ENCODE data around the gene EYA2. TPM values are rescaled to one million over a fixed set of nuclear protein-coding genes. Genes with fewer than 3 reads are reported as not detected.
A peak's percentile ranks its signal among the peaks of the same experiment; 100 is the strongest.
"Not testable (repeated sequence)": the region's sequence is repeated elsewhere in the genome, so short reads cannot be mapped to it uniquely, and the experiment has no call there.

The EYA2 gene
- total and polyA plus RNA-seq, 7 donors: 1.2 to 11.8 (median 3.3) TPM

DNA sequence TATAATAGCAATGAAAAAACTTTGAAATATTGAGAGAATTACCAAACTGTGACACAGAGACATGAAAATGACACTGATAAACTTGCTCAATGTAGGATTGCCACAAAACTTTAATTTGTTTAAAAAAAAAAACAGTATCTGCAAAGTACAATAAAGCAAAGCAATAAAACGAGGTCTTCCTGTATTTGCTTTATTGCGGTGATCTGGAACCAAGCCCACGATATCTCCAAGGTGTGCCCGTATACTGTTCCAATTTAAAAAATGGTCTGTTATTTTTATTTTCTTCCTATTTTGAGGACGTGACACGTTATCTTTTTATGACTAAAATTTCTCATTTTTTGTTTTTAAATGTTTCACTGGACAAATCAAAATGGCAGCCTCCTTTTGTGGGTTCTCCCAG is 25.5 kb downstream of the EYA2 start:
- Histone ChIP-seq H3K9me3 (peaks cover 0 to 2% (median 0%) of the 10 kb centered on the region in 4 donors), H3K36me3 (no peaks in the 10 kb centered on the region), H3K4me3 (no peak overlapping the region), H3K27me3 (no peaks in the 10 kb centered on the region), H3K4me1 (no peaks in the 10 kb centered on the region), H3K27ac (no peak overlapping the region)
- DNase-seq: no peak
- intact Hi-C loops (cut with DNase I): no loop called here
- 23 to 71% methylated on average over 6 of the region's 6 CpGs for WGBS, 2 donors
- TF ChIP-seq POLR2A (IDR thresholded peaks at IDR 0.05): no peak
- TF ChIP-seq POLR2AphosphoS5 (IDR thresholded peaks at IDR 0.05): no peak
- no peak for TF ChIP-seq EP300 (IDR thresholded peaks at IDR 0.05)
- TF ChIP-seq, protein P1, sequence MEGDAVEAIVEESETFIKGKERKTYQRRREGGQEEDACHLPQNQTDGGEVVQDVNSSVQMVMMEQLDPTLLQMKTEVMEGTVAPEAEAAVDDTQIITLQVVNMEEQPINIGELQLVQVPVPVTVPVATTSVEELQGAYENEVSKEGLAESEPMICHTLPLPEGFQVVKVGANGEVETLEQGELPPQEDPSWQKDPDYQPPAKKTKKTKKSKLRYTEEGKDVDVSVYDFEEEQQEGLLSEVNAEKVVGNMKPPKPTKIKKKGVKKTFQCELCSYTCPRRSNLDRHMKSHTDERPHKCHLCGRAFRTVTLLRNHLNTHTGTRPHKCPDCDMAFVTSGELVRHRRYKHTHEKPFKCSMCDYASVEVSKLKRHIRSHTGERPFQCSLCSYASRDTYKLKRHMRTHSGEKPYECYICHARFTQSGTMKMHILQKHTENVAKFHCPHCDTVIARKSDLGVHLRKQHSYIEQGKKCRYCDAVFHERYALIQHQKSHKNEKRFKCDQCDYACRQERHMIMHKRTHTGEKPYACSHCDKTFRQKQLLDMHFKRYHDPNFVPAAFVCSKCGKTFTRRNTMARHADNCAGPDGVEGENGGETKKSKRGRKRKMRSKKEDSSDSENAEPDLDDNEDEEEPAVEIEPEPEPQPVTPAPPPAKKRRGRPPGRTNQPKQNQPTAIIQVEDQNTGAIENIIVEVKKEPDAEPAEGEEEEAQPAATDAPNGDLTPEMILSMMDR (IDR thresholded peaks at IDR 0.05): no peak

DNA sequence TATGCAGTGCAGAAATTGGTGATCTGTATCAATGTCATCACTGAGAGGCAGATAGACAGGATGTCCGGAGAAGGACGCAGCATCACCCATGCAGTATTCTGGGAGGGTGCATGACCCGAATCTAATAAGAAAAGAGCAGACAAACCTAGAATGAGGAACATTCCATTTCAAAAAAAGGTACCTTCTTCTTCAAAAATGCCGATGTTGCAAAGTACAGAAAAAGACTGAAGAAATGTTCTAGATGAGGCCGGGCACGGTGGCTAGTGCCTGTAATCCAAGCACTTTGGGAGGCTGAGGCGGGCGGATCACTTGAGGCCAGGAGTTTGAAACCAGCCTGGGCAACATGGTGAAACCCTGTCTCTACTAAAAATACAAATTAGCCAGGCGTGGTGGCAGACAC is 28.2 kb downstream of the EYA2 start:
- H3K9me3 ChIP-seq; intact Hi-C loops (cut with DNase I); H3K27ac ChIP-seq; H3K27me3 ChIP-seq; H3K4me1 ChIP-seq; H3K36me3 ChIP-seq; H3K4me3 ChIP-seq; DNase-seq: not testable (repeated sequence)
- 87 to 90% methylated on average over 9 of the region's 9 CpGs for WGBS, 2 donors

DNA sequence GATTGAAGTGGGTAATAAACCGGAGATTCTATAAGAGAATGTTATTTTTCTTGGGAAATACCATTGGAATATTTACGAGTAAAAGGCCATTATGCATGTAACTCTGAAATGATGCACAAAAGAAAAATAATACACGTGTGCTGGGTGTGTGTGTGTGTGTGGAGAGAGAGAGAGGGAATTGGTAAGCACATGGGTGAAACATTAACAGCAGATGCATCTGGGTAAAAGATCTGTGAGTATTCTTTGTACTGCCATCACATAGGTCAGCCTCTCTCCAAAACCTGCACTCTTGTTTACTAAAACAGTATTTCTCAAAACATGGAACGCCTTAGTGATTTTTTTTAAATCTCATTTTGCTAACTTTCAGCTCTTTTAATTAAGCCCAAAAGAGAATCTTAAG is 28.9 kb downstream of the EYA2 start:
- no peak for DNase-seq
- no peak overlapping the region for H3K27ac ChIP-seq
- H3K27me3 ChIP-seq: no peaks in the 10 kb centered on the region
- H3K4me1 ChIP-seq: no peaks in the 10 kb centered on the region
- peaks cover 0 to 2% (median 0%) of the 10 kb centered on the region in 4 donors for H3K9me3 ChIP-seq
- 18 to 68% methylated on average over 4 of the region's 4 CpGs for WGBS, 2 donors
- intact Hi-C loops (cut with DNase I): no loop called here
- H3K36me3 ChIP-seq: no peaks in the 10 kb centered on the region
- no peak overlapping the region for H3K4me3 ChIP-seq
- TF ChIP-seq POLR2AphosphoS5 (IDR thresholded peaks at IDR 0.05) (no peak), POLR2A (IDR thresholded peaks at IDR 0.05) (no peak), EP300 (IDR thresholded peaks at IDR 0.05) (no peak)
- TF ChIP-seq, protein P1 (IDR thresholded peaks at IDR 0.05): no peak

DNA sequence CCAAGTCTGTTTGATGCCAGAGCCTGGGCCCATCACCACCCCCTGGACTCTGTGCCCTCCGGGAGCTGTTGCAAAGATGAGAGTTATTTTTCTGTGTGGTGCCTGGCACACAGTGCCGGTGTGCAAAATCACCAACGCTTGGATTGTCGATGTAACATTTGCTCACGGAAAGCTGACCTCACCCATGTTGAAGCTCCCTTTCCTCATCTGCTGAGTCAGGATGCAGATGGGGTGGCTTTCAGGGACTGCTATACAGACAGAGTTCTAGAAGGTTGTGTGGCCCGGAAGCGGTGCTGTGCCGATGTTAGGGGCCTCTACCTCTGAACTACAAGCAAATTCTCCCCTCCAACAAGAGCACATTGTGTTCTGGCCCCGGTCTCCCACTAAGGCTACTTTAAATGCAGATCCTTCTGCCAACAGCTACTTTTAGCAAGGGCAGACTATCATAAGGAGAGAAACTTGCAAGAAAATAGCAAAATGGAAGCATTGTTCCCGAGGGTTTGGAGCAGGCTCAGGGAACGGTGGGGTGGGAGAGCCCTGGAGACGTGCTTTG is 34.0 kb downstream of the EYA2 start:
- Histone ChIP-seq H3K4me1 (no peaks in the 10 kb centered on the region), H3K27ac (peak overlapping the region in 3 of 4 donors; percentile 13 to 31 (median 31)), H3K27me3 (no peaks in the 10 kb centered on the region), H3K36me3 (no peaks in the 10 kb centered on the region), H3K4me3 (no peak overlapping the region), H3K9me3 (no peaks in the 10 kb centered on the region)
- TF ChIP-seq EP300 (IDR thresholded peaks at IDR 0.05) (no peak), POLR2A (IDR thresholded peaks at IDR 0.05) (no peak), POLR2AphosphoS5 (IDR thresholded peaks at IDR 0.05) (no peak)
- TF ChIP-seq, protein P1 (IDR thresholded peaks at IDR 0.05): no peak
- WGBS, 2 donors: 66 to 82% methylated on average over 12 of the region's 12 CpGs
- intact Hi-C loops (cut with DNase I): no loop called here
- peak; percentile 73 for DNase-seq

DNA sequence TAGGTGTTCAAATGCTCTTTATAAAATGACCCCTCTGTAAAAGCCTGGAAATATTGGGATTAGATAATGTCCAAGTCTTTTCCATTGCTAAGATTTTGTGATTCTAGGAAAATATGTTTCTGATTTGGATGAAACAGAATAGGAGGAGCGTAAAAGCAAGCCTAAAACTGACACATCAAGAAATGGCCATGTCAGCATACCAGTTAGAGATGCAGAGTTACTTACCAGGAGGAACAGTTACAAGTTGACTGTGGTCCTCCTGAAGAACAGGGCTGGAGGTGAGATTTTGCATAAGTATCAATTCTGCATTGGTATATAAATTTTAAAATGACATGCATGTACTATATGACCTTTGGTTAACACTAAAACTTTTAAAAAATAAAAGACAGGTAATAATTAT is 35.3 kb downstream of the EYA2 start:
- Histone ChIP-seq H3K27me3 (no peaks in the 10 kb centered on the region), H3K4me1 (no peaks in the 10 kb centered on the region), H3K36me3 (no peaks in the 10 kb centered on the region), H3K27ac (no peak overlapping the region), H3K9me3 (no peaks in the 10 kb centered on the region), H3K4me3 (no peak overlapping the region)
- TF ChIP-seq POLR2A (IDR thresholded peaks at IDR 0.05) (no peak), EP300 (IDR thresholded peaks at IDR 0.05) (no peak), POLR2AphosphoS5 (IDR thresholded peaks at IDR 0.05) (no peak)
- TF ChIP-seq, protein P1 (IDR thresholded peaks at IDR 0.05): no peak
- intact Hi-C loops (cut with DNase I): no loop called here
- no peak for DNase-seq
- 91 to 92% methylated on average over 1 of the region's 1 CpG for WGBS, 2 donors

Measured in sigmoid colon (tissue), 7 donors.